ENCODE data around the gene LGSN. TPM values are rescaled to one million over a fixed set of nuclear protein-coding genes. Genes with fewer than 3 reads are reported as not detected.
A peak's percentile ranks its signal among the peaks of the same experiment; 100 is the strongest.
"Not testable (repeated sequence)": the region's sequence is repeated elsewhere in the genome, so short reads cannot be mapped to it uniquely, and the experiment has no call there.

The LGSN gene, protein sequence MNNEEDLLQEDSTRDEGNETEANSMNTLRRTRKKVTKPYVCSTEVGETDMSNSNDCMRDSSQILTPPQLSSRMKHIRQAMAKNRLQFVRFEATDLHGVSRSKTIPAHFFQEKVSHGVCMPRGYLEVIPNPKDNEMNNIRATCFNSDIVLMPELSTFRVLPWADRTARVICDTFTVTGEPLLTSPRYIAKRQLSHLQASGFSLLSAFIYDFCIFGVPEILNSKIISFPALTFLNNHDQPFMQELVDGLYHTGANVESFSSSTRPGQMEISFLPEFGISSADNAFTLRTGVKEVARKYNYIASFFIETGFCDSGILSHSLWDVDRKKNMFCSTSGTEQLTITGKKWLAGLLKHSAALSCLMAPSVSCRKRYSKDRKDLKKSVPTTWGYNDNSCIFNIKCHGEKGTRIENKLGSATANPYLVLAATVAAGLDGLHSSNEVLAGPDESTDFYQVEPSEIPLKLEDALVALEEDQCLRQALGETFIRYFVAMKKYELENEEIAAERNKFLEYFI
- under 1 TPM; 0.09 to 0.18 TPM for total RNA-seq

DNA sequence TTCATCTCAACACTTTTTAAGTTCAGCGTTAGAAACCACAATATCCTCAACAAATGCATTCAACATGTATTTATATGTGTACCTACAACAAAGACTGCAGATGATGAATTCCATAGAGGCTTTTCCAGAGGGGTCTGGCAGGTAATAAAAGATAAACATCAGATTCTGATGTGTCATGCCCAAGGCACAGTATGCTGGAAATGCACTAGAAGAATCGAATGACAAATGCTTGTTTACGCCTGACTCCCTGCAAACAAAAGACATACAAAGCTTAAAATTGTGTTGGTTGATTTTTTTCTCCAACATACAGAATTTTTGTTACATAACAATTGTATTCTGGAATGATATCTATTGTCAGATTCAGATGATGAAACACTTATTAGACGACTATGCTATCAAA, at the start of gene LGSN:
TSS of gene LGSN (minus strand) at position 45 of the 400 bp plus-strand sequence. CDS start at position 5, 40 bp downstream.
- CTCF ChIA-PET = no interaction called here
- H3K36me3 Mint-ChIP-seq = no peaks in the 10 kb centered on the region
- ATAC-seq = no peak
- no peak within 1 kb of the TSS for H3K4me3 Mint-ChIP-seq
- no peak for DNase-seq
- no peaks in the 10 kb centered on the region for H3K9me3 Mint-ChIP-seq (ENCODE audit: low read depth)
- H3K27ac Mint-ChIP-seq = no peak within 1 kb of the TSS
- H3K27me3 Mint-ChIP-seq = peaks cover 2% of the 10 kb centered on the region
- no peaks in the 10 kb centered on the region for H3K4me1 Mint-ChIP-seq

DNA sequence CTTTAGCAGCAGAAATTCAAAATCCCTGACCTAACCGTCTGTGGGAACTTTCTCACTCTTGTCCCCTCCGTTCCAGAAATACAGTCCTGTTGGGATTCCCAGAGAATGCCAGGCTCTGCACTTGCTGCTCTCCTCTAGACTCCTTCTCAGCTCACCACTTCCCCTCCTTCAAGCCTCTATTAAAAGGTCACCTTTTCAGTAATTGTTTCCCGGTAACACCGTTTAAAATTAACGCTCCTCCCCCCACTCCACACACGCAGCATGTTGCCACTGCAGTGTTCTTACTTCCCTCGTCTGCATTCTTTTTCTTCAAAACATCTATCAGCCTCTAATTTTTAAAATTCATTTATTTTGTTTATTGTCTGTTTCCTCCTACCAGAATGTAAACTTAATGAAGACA, 48.6 kb upstream of the LGSN start:
- H3K4me3 Mint-ChIP-seq = no peak overlapping the region
- no peaks in the 10 kb centered on the region for H3K9me3 Mint-ChIP-seq (ENCODE audit: low read depth)
- no peaks in the 10 kb centered on the region for H3K4me1 Mint-ChIP-seq
- CTCF ChIA-PET = no interaction called here
- H3K27ac Mint-ChIP-seq = no peak overlapping the region
- DNase-seq (no peak), ATAC-seq (no peak)
- no peaks in the 10 kb centered on the region for H3K36me3 Mint-ChIP-seq
- H3K27me3 Mint-ChIP-seq = peaks cover 3% of the 10 kb centered on the region

- CTCF ChIA-PET; H3K4me1 Mint-ChIP-seq; H3K9me3 Mint-ChIP-seq (ENCODE audit: low read depth); H3K27me3 Mint-ChIP-seq; H3K27ac Mint-ChIP-seq; DNase-seq; H3K36me3 Mint-ChIP-seq; ATAC-seq; H3K4me3 Mint-ChIP-seq: not testable (repeated sequence)
Observed at GRCh38 chr6:63362500-63363120, 42.8 kb upstream of the LGSN start.

- H3K9me3 Mint-ChIP-seq (ENCODE audit: low read depth); H3K36me3 Mint-ChIP-seq; H3K4me1 Mint-ChIP-seq; CTCF ChIA-PET; H3K4me3 Mint-ChIP-seq; DNase-seq; ATAC-seq; H3K27ac Mint-ChIP-seq: not testable (repeated sequence)
- peaks cover 11% of the 10 kb centered on the region for H3K27me3 Mint-ChIP-seq
Observed at GRCh38 chr6:63357384-63357783, 37.6 kb upstream of the LGSN start.

DNA sequence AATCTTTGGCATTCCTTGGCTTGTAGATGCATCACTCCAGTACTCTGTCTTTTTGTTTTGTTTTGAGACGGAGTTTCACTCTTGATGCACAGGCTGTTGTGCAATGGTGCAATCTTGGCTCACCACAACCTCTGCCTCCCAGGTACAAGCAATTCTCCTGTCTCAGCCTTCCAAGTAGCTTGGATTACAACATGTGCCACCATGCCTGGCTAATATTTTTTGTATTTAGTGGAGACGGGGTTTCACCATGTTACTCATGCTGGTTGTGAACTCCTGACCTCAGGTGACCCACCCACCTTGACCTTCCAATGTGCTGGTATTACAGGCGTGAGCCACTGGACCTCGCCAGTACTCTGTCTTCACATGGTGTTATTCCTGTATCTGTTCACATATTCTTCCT, 35.8 kb upstream of the LGSN start:
- Mint-ChIP-seq H3K36me3 (peaks cover 3% of the 10 kb centered on the region), H3K27me3 (peaks cover 23% of the 10 kb centered on the region), H3K4me3 (no peak overlapping the region), H3K9me3 (ENCODE audit: low read depth) (peaks cover 4% of the 10 kb centered on the region), H3K4me1 (peaks cover 20% of the 10 kb centered on the region), H3K27ac (no peak overlapping the region)
- DNase-seq (no peak), ATAC-seq (no peak)
- CTCF ChIA-PET = no interaction called here

GRCh38 chr6:63353286-63353630, 33.5 kb upstream of the LGSN start:
- Mint-ChIP-seq H3K4me3 (peak overlapping the region; percentile 71), H3K27ac (peak overlapping the region; percentile 84), H3K4me1 (peaks cover 20% of the 10 kb centered on the region), H3K27me3 (peaks cover 27% of the 10 kb centered on the region), H3K9me3 (ENCODE audit: low read depth) (peaks cover 2% of the 10 kb centered on the region), H3K36me3 (peaks cover 3% of the 10 kb centered on the region)
- CTCF ChIA-PET = interaction anchor here (0.7 to 2.5 kb wide), 14 partner anchors 23 to 450 kb away, joined by 3 to 35 read pairs (median 4); no protein-coding TSS in a partner anchor
- ATAC-seq (peak; percentile 25), DNase-seq (no peak)

DNA sequence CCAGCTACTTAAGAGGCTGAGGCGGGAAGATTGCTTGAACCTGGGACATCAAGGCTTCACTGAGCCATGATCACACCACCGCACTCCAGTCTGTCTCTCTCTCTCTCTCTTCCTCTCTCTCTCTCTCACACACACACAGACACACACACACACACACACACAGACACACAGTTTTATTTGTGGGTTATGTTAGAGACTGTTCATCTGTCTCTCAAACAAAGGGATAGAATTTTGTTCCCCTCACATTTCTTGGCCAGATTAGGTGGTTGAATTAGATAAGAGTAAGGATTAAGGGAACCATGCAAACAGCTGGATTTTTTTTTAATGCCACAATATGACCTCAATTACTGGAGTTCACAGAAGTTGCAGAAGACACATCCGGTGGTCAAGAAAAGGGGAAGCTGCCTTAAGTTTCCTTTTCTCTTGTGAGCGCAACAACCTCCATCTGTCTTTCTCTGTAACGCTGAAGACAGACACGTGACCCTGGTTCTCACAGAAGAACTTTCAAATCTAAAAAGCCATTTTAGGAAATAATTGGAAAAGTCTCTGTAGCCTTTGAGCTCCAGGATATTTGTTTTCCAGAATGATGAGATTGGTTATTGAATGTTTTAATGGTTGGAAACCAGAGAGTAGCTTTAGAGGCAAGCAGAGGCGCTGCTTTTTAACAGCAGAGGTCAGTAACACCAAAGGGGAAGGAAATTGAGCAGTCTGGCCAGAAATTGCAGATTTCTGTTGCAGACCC, 32.9 kb upstream of the LGSN start:
- DNase-seq = peak; percentile 69
- Mint-ChIP-seq H3K9me3 (ENCODE audit: low read depth) (peaks cover 2% of the 10 kb centered on the region), H3K27ac (peak overlapping the region; percentile 84), H3K4me1 (peaks cover 20% of the 10 kb centered on the region), H3K27me3 (peaks cover 30% of the 10 kb centered on the region), H3K4me3 (peak overlapping the region; percentile 71), H3K36me3 (peaks cover 3% of the 10 kb centered on the region)
- peak; percentile 72 for ATAC-seq
- CTCF ChIA-PET = interaction anchor here (0.7 to 2.5 kb wide), 14 partner anchors 24 to 947 kb away, joined by 3 to 35 read pairs (median 4); no protein-coding TSS in a partner anchor

- H3K36me3 Mint-ChIP-seq = peaks cover 3% of the 10 kb centered on the region
- no peak for DNase-seq
- peak overlapping the region; percentile 71 for H3K4me3 Mint-ChIP-seq
- peak overlapping the region; percentile 84 for H3K27ac Mint-ChIP-seq
- H3K9me3 Mint-ChIP-seq (ENCODE audit: low read depth) = peaks cover 2% of the 10 kb centered on the region
- peak; percentile 41 for ATAC-seq
- CTCF ChIA-PET = interaction anchor here (1.2 to 2.5 kb wide), 9 partner anchors 28 to 451 kb away, joined by 3 to 35 read pairs (median 9); no protein-coding TSS in a partner anchor
- H3K27me3 Mint-ChIP-seq = peaks cover 30% of the 10 kb centered on the region
- peaks cover 20% of the 10 kb centered on the region for H3K4me1 Mint-ChIP-seq
Observed at GRCh38 chr6:63352069-63352543, 32.3 kb upstream of the LGSN start.

GRCh38 chr6:63349401-63349800, 29.6 kb upstream of the LGSN start:
- Mint-ChIP-seq H3K9me3 (ENCODE audit: low read depth) (peaks cover under 1% of the 10 kb centered on the region), H3K27ac (no peak overlapping the region), H3K4me1 (peaks cover 20% of the 10 kb centered on the region), H3K4me3 (no peak overlapping the region), H3K27me3 (peaks cover 33% of the 10 kb centered on the region), H3K36me3 (no peaks in the 10 kb centered on the region)
- ATAC-seq (no peak), DNase-seq (no peak)
- CTCF ChIA-PET = interaction anchor here (1.0 to 2.6 kb wide), 2 partner anchors 415 to 453 kb away, joined by 3 to 8 read pairs; no protein-coding TSS in a partner anchor

DNA sequence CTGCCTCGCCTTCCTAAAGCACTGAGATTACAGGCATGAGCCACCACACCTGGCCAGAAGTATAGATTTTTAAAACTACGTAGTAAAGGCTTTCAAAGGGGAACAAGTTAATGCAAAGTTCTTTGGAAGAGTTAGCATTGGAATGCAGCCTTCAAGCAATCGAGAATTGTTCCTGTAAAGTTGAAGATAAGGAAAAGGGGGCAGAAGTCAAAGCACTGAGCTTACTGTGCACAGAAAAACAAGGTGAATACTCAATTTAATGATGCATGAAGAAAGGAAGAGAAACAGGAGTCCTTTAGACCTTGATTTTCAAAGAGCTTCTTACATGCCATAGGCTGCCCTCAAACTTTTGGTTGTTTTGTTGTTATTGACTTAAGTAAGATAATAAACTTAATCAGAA, 29.1 kb upstream of the LGSN start:
- ATAC-seq (no peak), DNase-seq (no peak)
- Mint-ChIP-seq H3K9me3 (ENCODE audit: low read depth) (no peaks in the 10 kb centered on the region), H3K4me3 (no peak overlapping the region), H3K4me1 (peaks cover 20% of the 10 kb centered on the region), H3K27ac (no peak overlapping the region), H3K27me3 (peaks cover 33% of the 10 kb centered on the region), H3K36me3 (no peaks in the 10 kb centered on the region)
- CTCF ChIA-PET = interaction anchor here (1.0 to 2.6 kb wide), 2 partner anchors 416 to 454 kb away, joined by 3 to 8 read pairs; no protein-coding TSS in a partner anchor

DNA sequence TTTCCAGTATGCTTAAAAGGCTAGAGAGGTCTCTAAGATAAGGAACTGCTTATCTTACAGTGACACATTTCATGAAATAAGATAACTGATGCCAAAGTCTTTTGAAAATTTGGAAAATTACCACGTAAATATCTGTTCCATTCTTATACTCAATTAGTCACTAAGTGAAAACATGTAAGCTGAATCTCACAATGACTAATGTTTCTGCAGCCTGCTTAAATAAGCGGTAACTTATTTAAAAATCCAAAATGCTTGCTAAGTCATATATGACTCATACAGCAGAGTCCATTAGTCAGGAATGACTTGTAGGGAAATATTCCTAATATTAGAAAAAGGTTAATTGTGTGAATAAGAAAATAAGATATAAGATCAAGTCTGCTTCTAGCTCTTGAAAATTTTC, 27.8 kb upstream of the LGSN start:
- peaks cover 33% of the 10 kb centered on the region for H3K27me3 Mint-ChIP-seq
- H3K9me3 Mint-ChIP-seq (ENCODE audit: low read depth) = no peaks in the 10 kb centered on the region
- H3K4me3 Mint-ChIP-seq = no peak overlapping the region
- peaks cover 13% of the 10 kb centered on the region for H3K4me1 Mint-ChIP-seq
- H3K36me3 Mint-ChIP-seq = no peaks in the 10 kb centered on the region
- H3K27ac Mint-ChIP-seq = no peak overlapping the region
- CTCF ChIA-PET = no interaction called here
- ATAC-seq (no peak), DNase-seq (no peak)

DNA sequence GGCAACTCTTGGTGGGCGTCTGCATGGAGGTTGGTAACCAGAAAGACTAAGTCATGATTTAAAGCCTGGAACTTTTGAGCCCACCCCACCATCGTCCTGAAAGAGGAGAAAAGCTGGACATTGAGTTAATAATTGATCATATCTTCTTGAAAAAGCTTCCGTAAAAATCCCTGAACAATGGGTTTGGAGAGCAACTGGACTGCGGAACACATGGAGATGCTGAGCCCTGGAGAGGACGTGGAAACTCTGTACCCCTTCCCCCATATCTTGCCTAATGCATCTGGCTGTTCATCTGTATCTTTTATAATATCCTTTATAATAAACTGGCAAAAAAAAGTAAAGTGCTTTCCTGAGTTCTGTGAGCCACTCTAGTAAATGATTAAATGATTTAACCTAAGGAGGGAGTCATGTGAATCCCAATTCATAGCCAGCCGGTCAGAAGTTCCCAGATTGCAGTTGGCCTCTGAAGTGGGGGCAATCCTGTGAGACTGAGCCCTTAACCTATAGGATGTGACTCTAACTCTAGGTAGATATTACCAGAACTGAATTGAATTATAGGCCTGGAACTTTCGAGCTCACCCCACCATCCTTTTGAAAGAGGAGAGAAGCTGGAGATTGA, 26.5 kb upstream of the LGSN start:
- no peak for DNase-seq
- no peaks in the 10 kb centered on the region for H3K36me3 Mint-ChIP-seq
- no peaks in the 10 kb centered on the region for H3K9me3 Mint-ChIP-seq (ENCODE audit: low read depth)
- CTCF ChIA-PET = no interaction called here
- peaks cover 3% of the 10 kb centered on the region for H3K4me1 Mint-ChIP-seq
- no peak overlapping the region for H3K27ac Mint-ChIP-seq
- peaks cover 28% of the 10 kb centered on the region for H3K27me3 Mint-ChIP-seq
- H3K4me3 Mint-ChIP-seq = no peak overlapping the region
- ATAC-seq = no peak

DNA sequence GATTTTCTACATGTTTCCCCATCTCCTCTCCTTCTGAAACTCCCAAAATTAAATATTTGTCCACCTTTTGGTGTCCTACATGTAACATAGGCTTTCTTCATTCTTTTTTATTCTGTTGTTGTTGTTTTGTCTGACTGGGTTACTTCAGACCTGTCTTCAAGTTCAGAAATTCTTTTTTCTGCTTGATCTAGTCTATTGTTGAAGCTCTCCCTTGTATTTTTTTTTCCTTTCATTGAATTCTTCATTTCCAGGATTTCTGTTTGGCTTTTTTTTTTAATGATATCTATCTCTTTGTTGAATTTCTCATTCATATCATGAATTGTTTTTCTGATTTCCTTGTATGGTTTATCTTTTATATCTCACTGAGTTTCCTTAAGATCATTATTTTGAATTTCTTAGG, 20.6 kb upstream of the LGSN start:
- ATAC-seq (no peak), DNase-seq (no peak)
- H3K9me3 Mint-ChIP-seq (ENCODE audit: low read depth) = peaks cover 6% of the 10 kb centered on the region
- H3K4me3 Mint-ChIP-seq = no peak overlapping the region
- no peaks in the 10 kb centered on the region for H3K36me3 Mint-ChIP-seq
- H3K4me1 Mint-ChIP-seq = no peaks in the 10 kb centered on the region
- H3K27me3 Mint-ChIP-seq = peaks cover 5% of the 10 kb centered on the region
- H3K27ac Mint-ChIP-seq = no peak overlapping the region
- CTCF ChIA-PET = no interaction called here

Measured in activated CD8-positive, alpha-beta memory T cell treated with anti-CD3 and anti-CD28 coated beads, Interleukin-2, amount 10 ng/mL, durations not matched to agents 7 days and 5 days (primary cell).